Measurements from ENCODE around the gene ATP10A. TPM values are rescaled to one million over a fixed set of nuclear protein-coding genes. Genes with fewer than 3 reads are reported as not detected.
A peak's percentile ranks its signal among the peaks of the same experiment; 100 is the strongest.

The ATP10A gene
- total RNA-seq, 1 donor from 2014 or later = 71.9 TPM

GRCh38 chr15:25780479-25781255 lies 82.5 kb downstream of the ATP10A start:
- Mint-ChIP-seq H3K4me1 (ENCODE audit: unreplicated experiment) (peaks cover 60% of the 10 kb centered on the region), H3K4me3 (ENCODE audit: unreplicated experiment) (no peak overlapping the region), H3K36me3 (ENCODE audit: unreplicated experiment) (peaks cover 27% of the 10 kb centered on the region), H3K27ac (ENCODE audit: unreplicated experiment) (peak overlapping the region; percentile 31), H3K9me3 (ENCODE audit: unreplicated experiment) (no peaks in the 10 kb centered on the region), H3K27me3 (ENCODE audit: unreplicated experiment) (no peaks in the 10 kb centered on the region)
- TF ChIP-seq, protein P1, sequence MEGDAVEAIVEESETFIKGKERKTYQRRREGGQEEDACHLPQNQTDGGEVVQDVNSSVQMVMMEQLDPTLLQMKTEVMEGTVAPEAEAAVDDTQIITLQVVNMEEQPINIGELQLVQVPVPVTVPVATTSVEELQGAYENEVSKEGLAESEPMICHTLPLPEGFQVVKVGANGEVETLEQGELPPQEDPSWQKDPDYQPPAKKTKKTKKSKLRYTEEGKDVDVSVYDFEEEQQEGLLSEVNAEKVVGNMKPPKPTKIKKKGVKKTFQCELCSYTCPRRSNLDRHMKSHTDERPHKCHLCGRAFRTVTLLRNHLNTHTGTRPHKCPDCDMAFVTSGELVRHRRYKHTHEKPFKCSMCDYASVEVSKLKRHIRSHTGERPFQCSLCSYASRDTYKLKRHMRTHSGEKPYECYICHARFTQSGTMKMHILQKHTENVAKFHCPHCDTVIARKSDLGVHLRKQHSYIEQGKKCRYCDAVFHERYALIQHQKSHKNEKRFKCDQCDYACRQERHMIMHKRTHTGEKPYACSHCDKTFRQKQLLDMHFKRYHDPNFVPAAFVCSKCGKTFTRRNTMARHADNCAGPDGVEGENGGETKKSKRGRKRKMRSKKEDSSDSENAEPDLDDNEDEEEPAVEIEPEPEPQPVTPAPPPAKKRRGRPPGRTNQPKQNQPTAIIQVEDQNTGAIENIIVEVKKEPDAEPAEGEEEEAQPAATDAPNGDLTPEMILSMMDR (IDR thresholded peaks at IDR 0.05) = no peak
- no peak for DNase-seq (ENCODE audit: extremely low spot score, unreplicated experiment)

DNA sequence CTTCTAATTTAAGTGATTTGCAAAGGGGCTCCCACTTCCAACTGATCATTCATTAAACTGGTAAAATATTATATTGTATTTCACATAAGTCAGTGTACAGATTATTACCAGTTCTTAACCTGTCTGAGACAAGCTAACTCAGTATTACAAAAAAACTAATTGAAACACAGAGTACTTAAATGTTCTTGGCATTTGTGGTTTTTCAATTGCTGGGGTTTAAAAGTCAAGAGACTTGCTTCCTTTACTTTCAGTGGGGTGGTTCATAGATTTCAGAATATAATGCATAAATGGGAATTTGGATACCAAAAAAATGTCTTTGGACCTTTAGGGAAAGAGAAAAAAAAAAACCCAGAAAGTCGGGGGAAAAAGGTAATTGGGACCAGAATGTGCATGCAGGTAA lies 85.0 kb downstream of the ATP10A start:
- H3K36me3 Mint-ChIP-seq (ENCODE audit: unreplicated experiment) = peaks cover 23% of the 10 kb centered on the region
- no peaks in the 10 kb centered on the region for H3K9me3 Mint-ChIP-seq (ENCODE audit: unreplicated experiment)
- TF ChIP-seq, protein P1 (IDR thresholded peaks at IDR 0.05) = no peak
- no peaks in the 10 kb centered on the region for H3K27me3 Mint-ChIP-seq (ENCODE audit: unreplicated experiment)
- no peak for DNase-seq (ENCODE audit: extremely low spot score, unreplicated experiment)
- H3K27ac Mint-ChIP-seq (ENCODE audit: unreplicated experiment) = peak overlapping the region; percentile 90
- peaks cover 64% of the 10 kb centered on the region for H3K4me1 Mint-ChIP-seq (ENCODE audit: unreplicated experiment)
- H3K4me3 Mint-ChIP-seq (ENCODE audit: unreplicated experiment) = no peak overlapping the region

- Mint-ChIP-seq H3K36me3 (ENCODE audit: unreplicated experiment) (peaks cover 21% of the 10 kb centered on the region), H3K27me3 (ENCODE audit: unreplicated experiment) (no peaks in the 10 kb centered on the region), H3K4me1 (ENCODE audit: unreplicated experiment) (peaks cover 72% of the 10 kb centered on the region), H3K27ac (ENCODE audit: unreplicated experiment) (peak overlapping the region; percentile 90), H3K9me3 (ENCODE audit: unreplicated experiment) (no peaks in the 10 kb centered on the region), H3K4me3 (ENCODE audit: unreplicated experiment) (no peak overlapping the region)
- DNase-seq (ENCODE audit: extremely low spot score, unreplicated experiment) = peak; percentile 67
- TF ChIP-seq, protein P1 (IDR thresholded peaks at IDR 0.05) = no peak
Observed at GRCh38 chr15:25777037-25777436, 86.1 kb downstream of the ATP10A start.

DNA sequence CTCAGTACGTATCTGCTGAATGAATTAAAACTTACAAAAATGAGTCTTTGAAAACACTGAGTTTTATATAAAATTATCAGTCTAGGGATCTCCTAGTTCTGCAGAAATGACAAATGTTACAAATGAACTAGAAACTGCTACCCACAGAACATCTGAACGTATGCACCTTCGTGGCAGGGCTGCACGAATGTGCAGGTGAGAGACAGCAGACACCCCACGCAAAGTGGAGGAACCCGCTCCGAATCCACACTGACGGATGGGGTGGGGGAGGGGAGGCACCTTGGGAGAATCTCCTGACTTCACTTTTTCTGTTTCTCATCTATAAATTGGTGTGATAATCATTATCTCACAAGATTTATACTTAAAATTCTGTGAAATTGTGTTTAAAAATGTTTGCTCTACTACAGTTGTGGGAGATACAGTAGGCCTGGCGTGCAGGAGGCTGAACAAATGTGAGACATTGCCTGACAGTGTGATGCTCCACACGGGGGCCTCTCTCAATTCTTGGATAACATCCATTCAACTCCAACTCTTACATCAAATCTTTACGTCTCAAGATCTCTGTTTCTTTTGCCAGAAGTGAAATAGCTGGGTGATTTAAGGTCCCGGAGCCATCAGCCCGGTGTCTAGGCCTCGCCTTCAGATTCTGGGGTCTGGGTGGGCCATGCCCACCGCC lies 86.9 kb downstream of the ATP10A start:
- peaks cover 76% of the 10 kb centered on the region for H3K4me1 Mint-ChIP-seq (ENCODE audit: unreplicated experiment)
- peaks cover 21% of the 10 kb centered on the region for H3K36me3 Mint-ChIP-seq (ENCODE audit: unreplicated experiment)
- TF ChIP-seq, protein P1 (IDR thresholded peaks at IDR 0.05) = no peak
- H3K27me3 Mint-ChIP-seq (ENCODE audit: unreplicated experiment) = no peaks in the 10 kb centered on the region
- peak; percentile 66 for DNase-seq (ENCODE audit: extremely low spot score, unreplicated experiment)
- H3K9me3 Mint-ChIP-seq (ENCODE audit: unreplicated experiment) = no peaks in the 10 kb centered on the region
- H3K4me3 Mint-ChIP-seq (ENCODE audit: unreplicated experiment) = peak overlapping the region; percentile 54
- peak overlapping the region; percentile 90 for H3K27ac Mint-ChIP-seq (ENCODE audit: unreplicated experiment)

DNA sequence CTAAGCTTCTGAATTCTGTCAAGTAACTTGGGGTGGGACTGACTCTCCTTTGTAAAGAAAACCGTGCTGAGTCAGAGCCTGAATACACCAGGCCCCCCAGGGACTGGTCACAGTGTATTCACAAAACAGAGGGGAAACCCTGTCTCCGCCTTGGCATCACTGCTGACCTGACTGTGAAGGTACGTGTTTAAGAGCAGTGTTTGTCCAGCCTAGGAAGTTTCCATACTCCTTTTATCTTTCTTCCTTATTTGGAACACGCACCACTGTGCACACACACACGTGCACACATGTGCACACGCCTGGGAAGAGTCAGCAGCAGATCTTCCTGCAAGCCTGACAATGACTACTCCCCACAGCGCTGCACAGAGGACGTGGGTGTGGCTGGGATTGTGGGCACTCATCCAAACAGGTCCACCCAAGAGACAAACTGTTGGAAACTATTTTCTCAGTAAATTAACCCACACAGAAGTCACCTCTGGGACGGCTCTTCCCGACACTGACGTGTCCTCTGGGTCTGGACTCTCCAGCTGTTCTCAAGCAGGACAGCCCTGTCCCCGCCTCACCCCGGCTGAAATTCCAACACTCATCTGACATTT lies 87.7 kb downstream of the ATP10A start:
- DNase-seq (ENCODE audit: extremely low spot score, unreplicated experiment) = peak; percentile 89
- Mint-ChIP-seq H3K27ac (ENCODE audit: unreplicated experiment) (peak overlapping the region; percentile 90), H3K27me3 (ENCODE audit: unreplicated experiment) (no peaks in the 10 kb centered on the region), H3K4me3 (ENCODE audit: unreplicated experiment) (peak overlapping the region; percentile 54), H3K9me3 (ENCODE audit: unreplicated experiment) (no peaks in the 10 kb centered on the region), H3K36me3 (ENCODE audit: unreplicated experiment) (peaks cover 18% of the 10 kb centered on the region), H3K4me1 (ENCODE audit: unreplicated experiment) (peaks cover 84% of the 10 kb centered on the region)
- TF ChIP-seq, protein P1 (IDR thresholded peaks at IDR 0.05) = no peak

Measured in osteocyte (in vitro differentiated cells).